HEK293 (cell line): ENCODE measurements around the gene UFD1.

Experiments used
- CTCF ChIA-PET: fragments of 350-600 bp; formaldehyde crosslinking; extraction: SDS; loops from one replicate; lab custom pipeline; 2021; ENCODE audit warnings: antibody characterized with exemption; lab: Yijun Ruan, JAX
- POLR2A ChIA-PET: fragments of 300-600 bp; formaldehyde crosslinking; extraction: SDS; loops from one replicate; lab custom pipeline; 2020; ENCODE audit warnings: antibody characterized with exemption, inconsistent platforms; lab: Yijun Ruan, JAX
- H3K27ac ChIP-seq: fragments of 200-500 bp; sonication (Bioruptor generic); 2 replicates; pipeline ENCODE4 v1.5.1; 2014; ENCODE audit warnings: low read depth, low read length, control low read depth, inconsistent platforms; ENCODE audit errors: extremely low read depth
- H3K36me3 ChIP-seq, 2 experiments: fragments of 200-500 bp in 1 of 2; sonication (Bioruptor generic) in 1 of 2; 1 replicate in 1 of 2; 2 replicates in 1 of 2; pipeline ENCODE4 v1.5.1; 2014 to 2017; ENCODE audit warnings: inconsistent platforms in 2 of 2, low read length in 2 of 2; ENCODE audit not compliant: control insufficient read depth in 2 of 2, insufficient read depth in 1 of 2
- H3K4me1 ChIP-seq: fragments of 200-500 bp; sonication (Bioruptor generic); 2 replicates; pipeline ENCODE4 v1.5.1; 2014; ENCODE audit warnings: mild to moderate bottlenecking, low read length, inconsistent platforms; ENCODE audit not compliant: control insufficient read depth, insufficient read depth
- H3K4me3 ChIP-seq: 2 replicates; pipeline ENCODE4 v1.5.1; 2011; ENCODE audit warnings: low read depth, mild to moderate bottlenecking, control low read depth, low read length, moderate library complexity
- H3K9me3 ChIP-seq: fragments of 200-500 bp; sonication (Bioruptor generic); 2 replicates; pipeline ENCODE4 v1.5.1; 2014; ENCODE audit warnings: low read depth, low read length, inconsistent platforms; ENCODE audit not compliant: control insufficient read depth, insufficient read depth
- HIC1 ChIP-seq: fragments of 450-650 bp; formaldehyde crosslinking; IDR thresholded peaks from 2 replicates; pipeline ENCODE4 v1.5.1; 2016; ENCODE audit warnings: missing biosample characterization, missing genetic modification characterization
- KLF1 ChIP-seq: fragments of 450-650 bp; formaldehyde crosslinking; IDR thresholded peaks from 2 replicates; pipeline ENCODE4 v1.5.1; 2016; ENCODE audit warnings: missing biosample characterization, missing genetic modification characterization
- KLF8 ChIP-seq: fragments of 450-650 bp; formaldehyde crosslinking; IDR thresholded peaks from 2 replicates; pipeline ENCODE4 v1.5.1; 2016; ENCODE audit warnings: missing biosample characterization, missing genetic modification characterization
- OVOL3 ChIP-seq: fragments of 450-650 bp; formaldehyde crosslinking; IDR thresholded peaks from 2 replicates; pipeline ENCODE4 v1.5.1; 2016; ENCODE audit warnings: missing biosample characterization, missing genetic modification characterization
- SP2 ChIP-seq: fragments of 450-650 bp; formaldehyde crosslinking; IDR thresholded peaks from 2 replicates; pipeline ENCODE4 v1.5.1; 2016; ENCODE audit warnings: missing biosample characterization, missing genetic modification characterization
- TCF7L2 ChIP-seq: IDR thresholded peaks from 2 replicates; pipeline ENCODE4 v1.6.1; 2011; ENCODE audit warnings: low read depth, mild to moderate bottlenecking, inconsistent platforms, low read length, moderate library complexity, borderline replicate concordance
- ZBTB26 ChIP-seq: fragments of 450-650 bp; formaldehyde crosslinking; optimal IDR thresholded peaks from 2 replicates; pipeline ENCODE3; 2016; ENCODE audit warnings: missing biosample characterization, mild to moderate bottlenecking, missing genetic modification characterization
- ZBTB44 ChIP-seq: fragments of 450-650 bp; IDR thresholded peaks from 2 replicates; pipeline ENCODE4 v1.5.1; 2018; ENCODE audit warnings: missing biosample characterization, mild to moderate bottlenecking, missing genetic modification characterization
- ZBTB8A ChIP-seq: fragments of 450-650 bp; formaldehyde crosslinking; IDR thresholded peaks from 2 replicates; pipeline ENCODE4 v1.5.1; 2016; ENCODE audit warnings: missing biosample characterization, missing genetic modification characterization
- ZNF157 ChIP-seq: fragments of 450-650 bp; formaldehyde crosslinking; IDR thresholded peaks from 2 replicates; pipeline ENCODE4 v1.5.1; 2016; ENCODE audit warnings: missing biosample characterization, missing genetic modification characterization
- ZNF184 ChIP-seq: fragments of 450-650 bp; IDR thresholded peaks from 2 replicates; pipeline ENCODE4 v1.5.1; 2018; ENCODE audit warnings: missing biosample characterization, mild to moderate bottlenecking, missing genetic modification characterization
- ZNF341 ChIP-seq: fragments of 450-650 bp; formaldehyde crosslinking; IDR thresholded peaks from 2 replicates; pipeline ENCODE4; 2016; ENCODE audit warnings: low read depth, missing biosample characterization, missing genetic modification characterization
- ZNF354C ChIP-seq: fragments of 450-650 bp; formaldehyde crosslinking; IDR thresholded peaks from 2 replicates; pipeline ENCODE4 v1.5.1; 2016; ENCODE audit warnings: missing biosample characterization, missing genetic modification characterization, low read depth, borderline replicate concordance
- ZNF639 ChIP-seq: fragments of 450-650 bp; formaldehyde crosslinking; IDR thresholded peaks from 2 replicates; pipeline ENCODE4 v1.5.1; 2016; ENCODE audit warnings: missing biosample characterization, missing genetic modification characterization
- ZNF776 ChIP-seq: fragments of 450-650 bp; formaldehyde crosslinking; IDR thresholded peaks from 2 replicates; pipeline ENCODE4 v1.5.0; 2017; ENCODE audit warnings: missing biosample characterization, missing genetic modification characterization, borderline replicate concordance
- ZSCAN5A ChIP-seq: fragments of 450-650 bp; formaldehyde crosslinking; IDR thresholded peaks from 2 replicates; pipeline ENCODE4 v1.5.1; 2016; ENCODE audit warnings: missing biosample characterization, missing genetic modification characterization
- TF ChIP-seq, protein P1 (sequence below): fragments of 450-650 bp; formaldehyde crosslinking; IDR thresholded peaks from 2 replicates; pipeline ENCODE4 v1.5.1; 2016; ENCODE audit warnings: missing biosample characterization, missing genetic modification characterization
- TF ChIP-seq, protein P2 (sequence below): fragments of 450-650 bp; formaldehyde crosslinking; IDR thresholded peaks from 2 replicates; pipeline ENCODE4 v1.5.1; 2016; ENCODE audit warnings: missing biosample characterization, missing genetic modification characterization, low read depth

The UFD1 gene

DNA sequence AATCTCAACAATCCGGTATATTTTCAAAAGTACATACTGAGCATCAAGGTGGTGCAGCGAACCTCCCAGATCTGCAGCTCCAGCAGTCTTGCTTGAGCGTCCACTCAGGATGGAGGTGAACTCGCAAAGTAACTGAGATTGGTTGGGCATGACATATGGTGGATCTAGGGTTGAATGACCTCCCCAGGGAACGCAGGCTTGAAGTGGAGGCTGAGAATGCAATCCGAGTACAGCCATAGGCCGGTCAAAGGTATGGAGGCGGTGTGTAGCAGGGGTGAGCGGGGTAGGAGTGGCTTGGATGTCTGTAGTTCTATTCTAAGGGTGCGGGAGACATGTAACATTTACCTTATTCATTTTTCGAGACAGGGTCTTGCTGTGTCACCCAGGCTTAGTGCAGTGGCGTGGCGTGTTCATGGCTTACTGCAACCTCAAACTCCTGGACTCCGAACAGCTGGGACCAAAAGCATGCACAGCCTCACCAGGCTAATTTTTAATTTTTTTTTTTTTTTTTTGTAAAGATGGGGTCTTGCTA, 30.9 kb downstream of the UFD1 start (continued):
- TF ChIP-seq ZNF184 (tag by site-specific recombination): peak; percentile 61; the same call in 1 of the 2 replicates
- TF ChIP-seq, protein P1, sequence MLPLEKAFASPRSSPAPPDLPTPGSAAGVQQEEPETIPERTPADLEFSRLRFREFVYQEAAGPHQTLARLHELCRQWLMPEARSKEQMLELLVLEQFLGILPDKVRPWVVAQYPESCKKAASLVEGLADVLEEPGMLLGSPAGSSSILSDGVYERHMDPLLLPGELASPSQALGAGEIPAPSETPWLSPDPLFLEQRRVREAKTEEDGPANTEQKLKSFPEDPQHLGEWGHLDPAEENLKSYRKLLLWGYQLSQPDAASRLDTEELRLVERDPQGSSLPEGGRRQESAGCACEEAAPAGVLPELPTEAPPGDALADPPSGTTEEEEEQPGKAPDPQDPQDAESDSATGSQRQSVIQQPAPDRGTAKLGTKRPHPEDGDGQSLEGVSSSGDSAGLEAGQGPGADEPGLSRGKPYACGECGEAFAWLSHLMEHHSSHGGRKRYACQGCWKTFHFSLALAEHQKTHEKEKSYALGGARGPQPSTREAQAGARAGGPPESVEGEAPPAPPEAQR (tag by site-specific recombination): no peak
- no peak for TF ChIP-seq OVOL3 (tag by site-specific recombination)
- TF ChIP-seq KLF1 (tag by site-specific recombination): no peak
- 0 out of 2 replicates have a peak, but pooled peaks have one; percentile 13 for TF ChIP-seq HIC1 (tag by site-specific recombination)
- no peak for TF ChIP-seq ZSCAN5A (tag by site-specific recombination)
- TF ChIP-seq ZNF639 (tag by site-specific recombination): no peak
- TF ChIP-seq ZBTB44: no peak

- Histone ChIP-seq H3K9me3 (no peaks in the 10 kb centered on the region), H3K36me3 (peaks cover 5 to 71% of the 10 kb centered on the region in 2 experiments; a peak in 2 of 3 replicates), H3K27ac (peak within 1 kb of the TSS; percentile 78), H3K4me3 (peak within 1 kb of the TSS; percentile 79), H3K4me1 (no peaks in the 10 kb centered on the region)
- CTCF ChIA-PET: interaction anchor here (0.6 kb wide), 1 partner anchor 31 kb away, joined by 3 read pairs; no protein-coding TSS in a partner anchor
- POLR2A ChIA-PET: interaction anchor here (1.0 to 2.2 kb wide), 5 partner anchors 13 to 32 kb away, joined by 3 to 13 read pairs (median 5); partner anchors contain the start of genes CDC45, HIRA and MRPL40
- TF ChIP-seq SP2 (tag by site-specific recombination) (peak; percentile 97), ZNF354C (tag by site-specific recombination) (no peak), ZNF341 (tag by site-specific recombination) (peak; percentile 73), KLF8 (tag by site-specific recombination) (peak; percentile 52), ZNF776 (no peak), ZBTB8A (tag by site-specific recombination) (no peak), TCF7L2 (no peak), ZNF157 (no peak), ZBTB26 (tag by site-specific recombination) (peak; percentile 94), KLF1 (tag by site-specific recombination) (peak; percentile 22; the same call in 1 of the 2 replicates)
- TF ChIP-seq, protein P1 (tag by site-specific recombination): no peak
- TF ChIP-seq, protein P2, sequence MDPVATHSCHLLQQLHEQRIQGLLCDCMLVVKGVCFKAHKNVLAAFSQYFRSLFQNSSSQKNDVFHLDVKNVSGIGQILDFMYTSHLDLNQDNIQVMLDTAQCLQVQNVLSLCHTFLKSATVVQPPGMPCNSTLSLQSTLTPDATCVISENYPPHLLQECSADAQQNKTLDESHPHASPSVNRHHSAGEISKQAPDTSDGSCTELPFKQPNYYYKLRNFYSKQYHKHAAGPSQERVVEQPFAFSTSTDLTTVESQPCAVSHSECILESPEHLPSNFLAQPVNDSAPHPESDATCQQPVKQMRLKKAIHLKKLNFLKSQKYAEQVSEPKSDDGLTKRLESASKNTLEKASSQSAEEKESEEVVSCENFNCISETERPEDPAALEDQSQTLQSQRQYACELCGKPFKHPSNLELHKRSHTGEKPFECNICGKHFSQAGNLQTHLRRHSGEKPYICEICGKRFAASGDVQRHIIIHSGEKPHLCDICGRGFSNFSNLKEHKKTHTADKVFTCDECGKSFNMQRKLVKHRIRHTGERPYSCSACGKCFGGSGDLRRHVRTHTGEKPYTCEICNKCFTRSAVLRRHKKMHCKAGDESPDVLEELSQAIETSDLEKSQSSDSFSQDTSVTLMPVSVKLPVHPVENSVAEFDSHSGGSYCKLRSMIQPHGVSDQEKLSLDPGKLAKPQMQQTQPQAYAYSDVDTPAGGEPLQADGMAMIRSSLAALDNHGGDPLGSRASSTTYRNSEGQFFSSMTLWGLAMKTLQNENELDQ (tag by site-specific recombination): no peak
Observed at GRCh38 chr22:19447330-19448075, 31.5 kb downstream of the UFD1 start, which contains the start of gene C22orf39. Gene C22orf39 (minus strand): TSS chr22:19447711. CDS start chr22:19447688, 23 bp downstream.
